K562 (cell line): ENCODE results near the gene ADCY4. TPM values are rescaled to one million over a fixed set of nuclear protein-coding genes. Genes with fewer than 3 reads are reported as not detected.

Experiments used
- ATAC-seq: fragments of 200-7000 bp; cut with Tn5 transposase; 3 replicates; pipeline ENCODE4 v1.9.1; 2020; ENCODE audit warnings: moderate library complexity
- BruUV-seq: library from RNA; stranded (reverse); fragments of 400-500 nt; replicated peaks from 2 replicates; lab custom pipeline; 2021; lab: Mats Ljungman, UMichigan
- CTCF ChIA-PET: fragments of 300-600 bp; formaldehyde crosslinking; extraction: SDS; loops from one replicate; lab custom pipeline; 2021; ENCODE audit warnings: low intra/inter-chr PET ratio; lab: Yijun Ruan, JAX
- POLR2A ChIA-PET: fragments of 300-600, 350-650 bp; sonication (Branson Sonifier 250); formaldehyde crosslinking; extraction: SDS; loops from one replicate; lab custom pipeline; 2021; ENCODE audit warnings: antibody characterized with exemption, inconsistent platforms; lab: Yijun Ruan, JAX
- DNase-seq, 4 experiments: peaks; one replicate each; pipeline versions ENCODE4 v3.0.0 to v3.0.0-alpha.2; 2011 to 2018; ENCODE audit warnings: low spot score in 3 of 4, mixed read lengths in 3 of 4; ENCODE audit errors: extremely low read depth in 1 of 4
- FAIRE-seq: peaks from 2 replicates; lab custom pipeline; 2011; peaks lifted over from hg19 to GRCh38; lab: Jason Lieb, UNC
- H2AFZ ChIP-seq: 2 replicates; pipeline ENCODE4 v1.6.0; 2011; ENCODE audit warnings: low read depth, low read length, control low read depth, inconsistent platforms
- H3K27ac ChIP-seq: fragments of 200-600 bp; 3 replicates; pipeline ENCODE4 v1.8.0; 2011; ENCODE audit warnings: low read depth, mild to moderate bottlenecking, control low read depth, inconsistent platforms, low read length, moderate library complexity, mixed read lengths; ENCODE audit errors: extremely low read depth
- H3K27me3 ChIP-seq, 2 experiments: fragments of 300-600 bp in 1 of 2; 2 replicates in 1 of 2; 3 replicates in 1 of 2; pipeline versions ENCODE4 v1.6.0 to v1.8.0; 2011; ENCODE audit warnings: inconsistent platforms in 2 of 2, low read length in 2 of 2, mild to moderate bottlenecking in 1 of 2, mixed read lengths in 1 of 2, moderate library complexity in 1 of 2; ENCODE audit not compliant: control insufficient read depth in 2 of 2, insufficient read depth in 2 of 2
- H3K36me3 ChIP-seq: fragments of 300-600 bp; 3 replicates; pipeline ENCODE4 v1.8.0; 2011; ENCODE audit warnings: mild to moderate bottlenecking, low read length, inconsistent platforms; ENCODE audit not compliant: control insufficient read depth, insufficient read depth
- H3K4me1 ChIP-seq, 2 experiments: fragments of 200-600 bp in 1 of 2; replicated peaks in 1 of 2; 2 replicates in 1 of 2; 3 replicates in 1 of 2; pipeline versions ENCODE4 v1.5.1 to v1.8.0; 2011; ENCODE audit warnings: inconsistent platforms in 2 of 2, low read length in 2 of 2, mild to moderate bottlenecking in 1 of 2, mixed read lengths in 1 of 2, moderate library complexity in 1 of 2; ENCODE audit not compliant: control insufficient read depth in 2 of 2, insufficient read depth in 2 of 2
- H3K4me2 ChIP-seq: 2 replicates; pipeline ENCODE4 v1.6.1; 2011; ENCODE audit warnings: low read length, control low read depth, inconsistent platforms, mixed read lengths; ENCODE audit not compliant: insufficient read depth
- H3K4me3 ChIP-seq: fragments of 200-600 bp; sonication (generic), shearing (Covaris generic); 2 replicates; pipeline ENCODE4 v1.5.1; 2016; ENCODE audit warnings: control low read depth, inconsistent platforms
- H3K79me2 ChIP-seq: fragments of 200-600 bp; 3 replicates; pipeline ENCODE4 v1.8.0; 2011; ENCODE audit warnings: low read length, inconsistent platforms; ENCODE audit not compliant: control insufficient read depth, insufficient read depth
- H3K9ac ChIP-seq, 2 experiments: 2 replicates each; pipeline versions ENCODE4 v1.6.0 to v1.6.1; 2011; ENCODE audit warnings: low read depth in 2 of 2, low read length in 2 of 2, control low read depth in 1 of 2, inconsistent platforms in 1 of 2, mild to moderate bottlenecking in 1 of 2, mixed read lengths in 1 of 2; ENCODE audit not compliant: insufficient read depth in 1 of 2
- H3K9me1 ChIP-seq: one replicate; pipeline ENCODE4 v1.6.0; 2011; ENCODE audit warnings: inconsistent platforms, mild to moderate bottlenecking, low read length, moderate library complexity; ENCODE audit not compliant: control insufficient read depth, insufficient read depth
- H3K9me3 ChIP-seq: replicated peaks from 2 replicates; pipeline ENCODE4 v1.5.1; 2011; ENCODE audit warnings: low read depth, low read length, inconsistent platforms; ENCODE audit not compliant: control insufficient read depth, insufficient read depth
- H4K20me1 ChIP-seq: replicated peaks from 2 replicates; pipeline ENCODE4 v1.6.1; 2011; ENCODE audit warnings: low read length, inconsistent platforms, mixed read lengths; ENCODE audit not compliant: control insufficient read depth, insufficient read depth
- CBX8 ChIP-seq: fragments of 200-600 bp; sonication (generic); IDR thresholded peaks from 2 replicates; pipeline ENCODE4 v1.6.1; 2012; ENCODE audit warnings: borderline replicate concordance, mixed run types, low read depth, mild to moderate bottlenecking, moderate library complexity, mixed read lengths, low read length, control low read depth, inconsistent platforms; ENCODE audit not compliant: poor library complexity, severe bottlenecking; ENCODE audit errors: extremely low read depth
- DPF2 ChIP-seq: fragments of 450-650 bp; IDR thresholded peaks from 2 replicates; pipeline ENCODE4 v1.6.1; 2016
- LEF1 ChIP-seq: fragments of 450-650 bp; IDR thresholded peaks from 2 replicates; pipeline ENCODE4 v1.6.1; 2016; ENCODE audit warnings: mild to moderate bottlenecking
- PRDM10 ChIP-seq: fragments of 450-650 bp; IDR thresholded peaks from 2 replicates; pipeline ENCODE4 v1.6.1; 2018; ENCODE audit not compliant: partially characterized antibody
- WGBS: fragments of 100-300 bp; shearing (Covaris generic); methylation state at CpG from one replicate; pipeline ENCODE4 v1.1.6; 2016; ENCODE audit warnings: low coverage, mixed read lengths; ENCODE audit not compliant: insufficient coverage; ENCODE audit errors: missing lambda C conversion rate; 5-methylcytosine and 5-hydroxymethylcytosine counted together
- in situ Hi-C: fragments of 300-500 bp; cut with MboI; formaldehyde crosslinking; loops from 4 replicates; pipeline ENCODE4 v1.15.0; 2018; ENCODE audit warnings: inconsistent platforms, mixed read lengths
- intact Hi-C: fragments of 100-400 bp; cut with micrococcal nuclease; formaldehyde crosslinking; loops from 2 replicates; pipeline ENCODE4 v1.14.2; 2022
- polyA plus RNA-seq, 8 experiments: library from polyadenylated mRNA; depleted of rRNA in 4 of 8; stranded (reverse) in 5 of 8; unstranded in 3 of 8; fragments of >200 nt; fragmentation: Nextera tagmentation in 2 of 8; fragmentation: Illumina TruSeq in 1 of 8; extraction: Ambion mirVana in 2 of 8; extraction: Trizol in 1 of 8; gene quantifications; 2 replicates each; pipeline versions ENCODE4 v1.2.1 to v1.2.3, GENCODE V29; 2011 to 2014; ENCODE audit warnings: inconsistent platforms in 1 of 8, missing spikeins in 1 of 8
- total RNA-seq, 7 experiments: library from RNA; depleted of rRNA in 6 of 7; stranded (reverse); fragments of >200 nt in 6 of 7; fragmentation: Illumina TruSeq in 2 of 7; extraction: Trizol in 2 of 7; gene quantifications; 2 replicates each; pipeline versions ENCODE4 v1.2.1 to v1.2.3, GENCODE V29; 2011 to 2021; ENCODE audit warnings: low replicate concordance in 1 of 7

The ADCY4 gene
- total and polyA plus RNA-seq, 9 of the 15 experiments (the other 6 are each of a cell fraction or from before 2014, with no cell fraction given), result 0.04 to 0.31 (median 0.15) TPM; not detected in 2

- DNase-seq, result no peak
- Histone ChIP-seq H3K27me3 (no peaks in the 10 kb centered on the region), H3K9me3 (no peaks in the 10 kb centered on the region), H4K20me1 (no peaks in the 10 kb centered on the region), H3K4me1 (peaks cover 8 to 10% of the 10 kb centered on the region in 2 experiments; a peak in 3 of 5 replicates), H3K9me1 (no peaks in the 10 kb centered on the region), H3K27ac (no peak overlapping the region), H3K9ac (no peak overlapping the region), H3K4me3 (no peak overlapping the region), H3K79me2 (no peaks in the 10 kb centered on the region), H3K36me3 (no peaks in the 10 kb centered on the region), H3K4me2 (no peak overlapping the region; the same call in 1 of the 2 replicates), H2AFZ (peak overlapping the region; percentile 22; the same call in 1 of the 2 replicates)
- WGBS, result 29% methylated on average over 3 of the region's 7 CpGs
- intact Hi-C loops, result no loop called here
- FAIRE-seq, result peak; percentile 15
- ChIA-PET CTCF (no interaction called here), POLR2A (interaction anchor here (0.6 kb wide), 1 partner anchor 28 kb away, joined by 5 read pairs; no protein-coding TSS in a partner anchor)
- TF ChIP-seq DPF2 (0 out of 2 replicates have a peak, but pooled peaks have one; percentile 36), CBX8 (no peak), LEF1 (peak; percentile 39; the same call in 1 of the 2 replicates), PRDM10 (peak; percentile 8)
- ATAC-seq, result peak; percentile 48; the same call in 1 of the 3 replicates
- no TSS peak for BruUV-seq
- in situ Hi-C loops, result loop anchor here (25.0 kb wide), 1 partner anchor 343 kb away; no protein-coding TSS in a partner anchor
Observed at GRCh38 chr14:24343795-24344660, 9.2 kb upstream of the ADCY4 start.
